Right lobe of liver (tissue), 6 donors: ENCODE measurements around the gene FYCO1. TPM values are rescaled to one million over a fixed set of nuclear protein-coding genes. Genes with fewer than 3 reads are reported as not detected.
A peak's percentile ranks its signal among the peaks of the same experiment; 100 is the strongest.

ENCODE experiments used
- ATAC-seq, 4 donors: fragments of 200-7000 bp; cut with Tn5 transposase; one replicate each; pipeline ENCODE4 v1.9.1; 2020; ENCODE audit warnings: mild to moderate bottlenecking in 4 of 4, moderate library complexity in 4 of 4
- DNase-seq, 3 donors: peaks; one replicate each; pipeline ENCODE4 v3.0.0-alpha.2; 2020
- H3K27ac ChIP-seq, 3 donors: fragments of 200-600 bp; one replicate each; pipeline ENCODE4 v1.8.0; 2022
- H3K27me3 ChIP-seq, 2 donors: fragments of 200-600 bp; one replicate each; pipeline ENCODE4 v1.8.0; 2022
- H3K36me3 ChIP-seq, 4 donors: fragments of 200-600 bp; sonication (generic) in 1 of 4; one replicate each; pipeline versions ENCODE4 v1.5.1 to v1.8.0; 2017 to 2022; ENCODE audit warnings: control low read depth in 1 of 4
- H3K4me1 ChIP-seq, 4 donors: fragments of 200-600 bp; sonication (generic) in 1 of 4; one replicate each; pipeline versions ENCODE4 v1.5.1 to v1.8.0; 2017 to 2022; ENCODE audit warnings: control low read depth in 1 of 4
- H3K4me3 ChIP-seq, 3 donors: fragments of 200-600 bp; one replicate each; pipeline ENCODE4 v1.8.0; 2022
- H3K9me3 ChIP-seq, 4 donors: fragments of 200-600 bp; sonication (generic) in 1 of 4; one replicate each; pipeline versions ENCODE4 v1.5.1 to v1.8.0; 2017 to 2022; ENCODE audit warnings: control low read depth in 1 of 4
- POLR2A ChIP-seq: fragments of 450-650 bp; IDR thresholded peaks from one replicate; pipeline ENCODE4 v1.6.1; 2017; ENCODE audit warnings: antibody characterized with exemption, mild to moderate bottlenecking
- WGBS: methylation state at CpG from one replicate; pipeline ENCODE4 v1.1.6; 2018; ENCODE audit warnings: low coverage, low lambda C conversion rate; ENCODE audit not compliant: insufficient coverage; ENCODE audit errors: missing lambda C conversion rate; 5-methylcytosine and 5-hydroxymethylcytosine counted together
- intact Hi-C, 2 donors: fragments of 100-400 bp; cut with DNase I; formaldehyde crosslinking; loops; one replicate each; pipeline versions ENCODE4 v1.11.2 to v1.14.1; 2022
- total RNA-seq, 6 experiments: library from RNA; depleted of rRNA in 2 of 6; stranded (reverse); fragments of >200 nt in 2 of 6; fragmentation: NEBNext Ultra II Directional in 3 of 6; extraction: Animal tissue kit (Norgen Biotek cat#: 25700) in 3 of 6; gene quantifications; one replicate each; pipeline versions ENCODE4 v1.1.0 to v1.2.4, GENCODE V29; 2016 to 2023
- TF ChIP-seq, protein P1 (sequence below), 4 donors: fragments of 200-600 bp in 3 of 4; fragments of 450-650 bp in 1 of 4; IDR thresholded peaks; one replicate each; pipeline versions ENCODE4 v1.5.1 to v1.8.0; 2016 to 2022; ENCODE audit warnings: antibody characterized with exemption in 4 of 4, mild to moderate bottlenecking in 2 of 4
- donor health status: DM: no; HTN: yes; CAD: no.
- donor health status: DM: no; HTN: no; CAD: no.
- donor health status: DM: no; HTN: no; CAD: no.
- donor health status: DM: no; HTN: yes; CAD: no.
- donor health status: DM: no; HTN: yes; CAD: no.

FYCO1 gene
- total RNA-seq, 6 experiments from 2014 or later: 16.0 to 22.0 (median 21.0) TPM

DNA sequence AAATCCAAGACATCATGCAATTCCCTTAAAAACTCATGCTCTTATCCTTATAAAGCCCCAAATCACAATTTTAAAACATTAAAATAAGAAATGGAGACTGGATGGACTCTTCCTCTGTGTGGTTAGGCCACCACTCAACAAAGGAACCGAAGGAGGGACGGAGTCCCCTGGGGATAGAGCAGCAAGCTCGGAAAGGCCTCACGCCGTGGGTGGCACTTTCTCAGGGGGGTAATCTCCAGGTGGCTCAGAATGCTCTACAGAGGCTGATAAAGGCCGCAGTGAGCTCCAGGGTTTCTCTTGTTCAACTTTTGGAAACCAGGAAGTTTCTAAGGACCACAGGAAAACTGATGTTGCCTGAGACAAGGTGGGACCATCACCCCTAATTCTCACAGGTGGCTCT is 86.1 kb downstream of the FYCO1 start:
- H3K9me3 ChIP-seq: no peaks in the 10 kb centered on the region
- no peak overlapping the region for H3K27ac ChIP-seq
- H3K27me3 ChIP-seq: no peaks in the 10 kb centered on the region
- H3K36me3 ChIP-seq: no peaks in the 10 kb centered on the region
- ATAC-seq (no peak), DNase-seq (no peak)
- intact Hi-C loops: no loop called here
- 88% methylated on average over 6 of the region's 6 CpGs for WGBS
- no peak overlapping the region for H3K4me3 ChIP-seq
- no peaks in the 10 kb centered on the region for H3K4me1 ChIP-seq
- TF ChIP-seq, protein P1, sequence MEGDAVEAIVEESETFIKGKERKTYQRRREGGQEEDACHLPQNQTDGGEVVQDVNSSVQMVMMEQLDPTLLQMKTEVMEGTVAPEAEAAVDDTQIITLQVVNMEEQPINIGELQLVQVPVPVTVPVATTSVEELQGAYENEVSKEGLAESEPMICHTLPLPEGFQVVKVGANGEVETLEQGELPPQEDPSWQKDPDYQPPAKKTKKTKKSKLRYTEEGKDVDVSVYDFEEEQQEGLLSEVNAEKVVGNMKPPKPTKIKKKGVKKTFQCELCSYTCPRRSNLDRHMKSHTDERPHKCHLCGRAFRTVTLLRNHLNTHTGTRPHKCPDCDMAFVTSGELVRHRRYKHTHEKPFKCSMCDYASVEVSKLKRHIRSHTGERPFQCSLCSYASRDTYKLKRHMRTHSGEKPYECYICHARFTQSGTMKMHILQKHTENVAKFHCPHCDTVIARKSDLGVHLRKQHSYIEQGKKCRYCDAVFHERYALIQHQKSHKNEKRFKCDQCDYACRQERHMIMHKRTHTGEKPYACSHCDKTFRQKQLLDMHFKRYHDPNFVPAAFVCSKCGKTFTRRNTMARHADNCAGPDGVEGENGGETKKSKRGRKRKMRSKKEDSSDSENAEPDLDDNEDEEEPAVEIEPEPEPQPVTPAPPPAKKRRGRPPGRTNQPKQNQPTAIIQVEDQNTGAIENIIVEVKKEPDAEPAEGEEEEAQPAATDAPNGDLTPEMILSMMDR (IDR thresholded peaks at IDR 0.05): no peak
- TF ChIP-seq POLR2A: no peak

DNA sequence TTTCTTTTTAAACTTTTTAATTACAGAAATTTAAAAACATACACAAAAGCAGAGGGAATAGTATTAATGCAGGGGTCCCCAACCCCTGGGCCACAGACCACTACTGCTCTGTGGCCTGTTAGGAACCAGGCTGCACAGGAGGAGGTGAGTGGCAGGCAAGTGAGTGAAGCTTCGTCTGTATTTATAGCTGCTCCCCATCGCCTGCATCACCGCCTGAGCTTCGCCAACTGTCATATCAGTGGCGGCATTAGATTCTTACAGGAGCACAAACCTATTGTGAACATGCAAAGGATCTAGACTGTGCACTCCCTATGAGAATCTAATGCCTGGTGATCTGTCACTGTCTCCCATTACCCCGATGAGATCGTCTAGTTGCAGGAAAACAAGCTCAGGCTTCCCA is 86.9 kb downstream of the FYCO1 start:
- Histone ChIP-seq H3K4me3 (no peak overlapping the region), H3K4me1 (no peaks in the 10 kb centered on the region), H3K27ac (no peak overlapping the region), H3K27me3 (no peaks in the 10 kb centered on the region), H3K36me3 (no peaks in the 10 kb centered on the region), H3K9me3 (no peaks in the 10 kb centered on the region)
- DNase-seq (no peak), ATAC-seq (no peak)
- 91% methylated on average over 7 of the region's 7 CpGs for WGBS
- intact Hi-C loops: no loop called here
- no peak for TF ChIP-seq POLR2A
- TF ChIP-seq, protein P1 (IDR thresholded peaks at IDR 0.05): no peak

DNA sequence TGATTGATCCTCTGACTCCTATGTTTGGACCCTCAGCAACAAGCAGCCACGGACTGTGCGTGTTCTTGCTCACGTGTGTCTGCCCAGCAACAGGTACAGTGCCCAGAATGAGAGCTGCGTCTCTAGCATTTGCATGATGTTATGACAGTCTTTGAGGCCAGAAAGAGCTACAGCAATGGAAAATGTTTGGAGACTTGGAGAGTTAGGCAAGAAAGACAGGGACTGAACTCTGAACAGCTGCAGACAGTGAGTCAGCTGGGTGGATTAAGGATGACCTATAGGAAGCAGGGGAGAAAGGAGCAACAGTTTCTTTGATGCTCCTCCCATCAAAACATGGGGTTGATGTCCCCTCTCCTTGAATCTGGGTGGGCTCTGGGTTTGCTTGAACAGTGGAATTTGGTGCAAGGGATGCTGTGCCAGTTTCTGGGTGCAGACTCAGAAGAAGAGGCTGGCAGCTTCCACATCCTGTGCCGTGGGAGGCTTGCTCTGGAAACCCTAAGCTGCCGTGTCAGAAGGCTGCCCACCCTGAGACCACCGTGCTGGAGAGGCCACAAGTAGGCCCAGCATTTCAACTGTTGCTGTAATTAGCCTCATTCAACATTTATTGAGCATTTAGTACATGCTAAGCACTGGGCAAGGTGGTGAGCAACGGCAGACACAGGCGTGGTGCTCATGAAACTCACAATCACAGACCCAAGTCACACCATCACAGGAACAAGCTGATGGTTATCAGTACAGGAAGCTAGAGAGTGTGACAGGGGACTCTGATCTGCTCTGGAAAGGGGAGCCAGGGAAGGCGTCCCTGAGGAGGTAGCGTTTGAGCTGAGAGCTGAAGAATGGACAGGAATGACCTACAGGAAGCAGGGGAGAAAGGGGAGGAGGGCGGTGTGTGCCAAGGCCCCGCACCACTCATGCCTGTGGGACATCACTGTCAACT is 87.6 kb downstream of the FYCO1 start:
- WGBS: 72% methylated on average over 7 of the region's 13 CpGs
- Histone ChIP-seq H3K4me1 (no peaks in the 10 kb centered on the region), H3K27me3 (no peaks in the 10 kb centered on the region), H3K27ac (no peak overlapping the region), H3K36me3 (no peaks in the 10 kb centered on the region), H3K4me3 (no peak overlapping the region), H3K9me3 (no peaks in the 10 kb centered on the region)
- intact Hi-C loops: no loop called here
- DNase-seq (no peak), ATAC-seq (peak in 1 of 4 donors; percentile 13)
- TF ChIP-seq POLR2A: no peak
- TF ChIP-seq, protein P1 (IDR thresholded peaks at IDR 0.05): no peak

DNA sequence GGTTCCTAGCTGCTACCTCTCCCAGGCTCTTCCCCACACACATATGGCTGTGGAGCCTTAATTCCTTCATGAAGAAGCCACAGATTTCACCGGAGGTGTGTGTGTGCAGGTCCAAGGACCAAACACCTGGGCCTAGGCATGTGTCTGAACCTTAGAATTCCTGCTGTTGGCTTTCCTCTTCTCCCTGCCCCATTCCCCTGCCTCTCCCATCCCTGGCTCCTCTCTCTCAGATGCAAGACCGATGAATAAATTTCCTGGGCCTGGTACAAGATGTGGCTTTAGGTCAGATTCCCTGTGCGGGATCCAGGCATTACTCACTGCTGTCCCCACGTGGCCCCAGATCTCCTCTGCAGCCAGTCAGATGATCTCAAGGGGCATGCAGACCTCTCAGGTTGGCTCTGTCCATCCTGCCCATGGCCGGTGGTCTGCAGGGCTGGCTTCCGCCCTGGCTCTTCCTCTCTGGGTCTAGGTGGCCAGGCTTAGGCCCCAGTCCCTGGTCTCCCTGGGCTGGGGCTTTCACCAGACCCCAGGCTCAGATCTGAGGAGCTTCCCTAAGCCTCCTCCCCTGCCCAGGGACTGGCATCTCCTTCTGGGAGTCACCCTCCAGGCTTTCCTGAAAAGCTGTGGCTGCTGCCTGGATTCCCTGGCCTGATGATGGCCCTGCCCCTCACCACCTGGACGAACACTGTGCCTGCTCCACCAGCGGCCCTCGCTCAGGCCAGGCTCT is 88.8 kb downstream of the FYCO1 start:
- intact Hi-C loops: no loop called here
- H3K9me3 ChIP-seq: no peaks in the 10 kb centered on the region
- no peaks in the 10 kb centered on the region for H3K4me1 ChIP-seq
- no peak overlapping the region for H3K4me3 ChIP-seq
- H3K36me3 ChIP-seq: no peaks in the 10 kb centered on the region
- ATAC-seq (no peak), DNase-seq (no peak)
- no peaks in the 10 kb centered on the region for H3K27me3 ChIP-seq
- no peak overlapping the region for H3K27ac ChIP-seq
- no peak for TF ChIP-seq POLR2A
- TF ChIP-seq, protein P1 (IDR thresholded peaks at IDR 0.05): peak in 1 of 4 donors; percentile 29
- WGBS: 42% methylated on average over 3 of the region's 9 CpGs
